ENCODE measurements around the gene KCNJ11. TPM values are rescaled to one million over a fixed set of nuclear protein-coding genes. Genes with fewer than 3 reads are reported as not detected.

Gene KCNJ11
- total RNA-seq, 4 donors from 2014 or later, result 103 to 182 (median 147) TPM

- Histone ChIP-seq H3K4me3 (peak overlapping the region; percentile 9 to 27 (median 22)), H3K4me1 (peaks cover 51 to 57% of the 10 kb centered on the region in 2 donors), H3K9me3 (no peaks in the 10 kb centered on the region), H3K36me3 (no peaks in the 10 kb centered on the region), H3K27me3 (no peaks in the 10 kb centered on the region), H3K27ac (peak overlapping the region; percentile 85 to 96 (median 92))
- peak; percentile 49 to 52 for TF ChIP-seq POLR2A (IDR thresholded peaks at IDR 0.05)
- peak in 4 of 5 experiments; percentile 30 to 52 (median 42) for TF ChIP-seq CTCF (IDR thresholded peaks at IDR 0.05 in 4 of 5, conservative IDR thresholded peaks at IDR 0.05 in 1 of 5)
- DNase-seq (peak; percentile 93 to 97), ATAC-seq (peak; percentile 73 to 77)
- intact Hi-C loops (cut with DNase I; ENCODE audit: low total_unique reads), result loop anchor here (1.0 to 5.0 kb wide), 3 partner anchors 16 to 437 kb away; no protein-coding TSS in a partner anchor
- in situ Hi-C loops (cut with MboI; ENCODE audit: low sequenced_read_pairs in 4 of 4), result loop anchor here in 1 of 4 donors (25.0 kb wide), 1 partner anchor 432 kb away; no protein-coding TSS in a partner anchor
Observed at GRCh38 chr11:17405232-17406005, 17.0 kb upstream of the KCNJ11 start.

- no peaks in the 10 kb centered on the region for H3K36me3 ChIP-seq
- peak overlapping the region; percentile 85 to 96 (median 92) for H3K27ac ChIP-seq
- peak; percentile 52 to 74 for DNase-seq
- no peak for ATAC-seq
- in situ Hi-C loops (cut with MboI; ENCODE audit: low sequenced_read_pairs in 4 of 4) (loop anchor here in 1 of 4 donors (25.0 kb wide), 1 partner anchor 433 kb away; no protein-coding TSS in a partner anchor), intact Hi-C loops (cut with DNase I; ENCODE audit: low total_unique reads) (no loop called here)
- H3K27me3 ChIP-seq, result no peaks in the 10 kb centered on the region
- H3K4me3 ChIP-seq, result no peak overlapping the region
- H3K4me1 ChIP-seq, result peaks cover 51 to 57% of the 10 kb centered on the region in 2 donors
- TF ChIP-seq CTCF (IDR thresholded peaks at IDR 0.05 in 4 of 5, conservative IDR thresholded peaks at IDR 0.05 in 1 of 5), result no peak
- TF ChIP-seq POLR2A (IDR thresholded peaks at IDR 0.05), result peak in 1 of 2 donors; percentile 28
- no peaks in the 10 kb centered on the region for H3K9me3 ChIP-seq
Observed at GRCh38 chr11:17403980-17404759, 15.7 kb upstream of the KCNJ11 start.

GRCh38 chr11:17402486-17402885 is 14.0 kb upstream of the KCNJ11 start:
- DNase-seq (no peak), ATAC-seq (no peak)
- in situ Hi-C loops (cut with MboI; ENCODE audit: low sequenced_read_pairs in 4 of 4) (loop anchor here in 1 of 4 donors (25.0 kb wide), 1 partner anchor 435 kb away; no protein-coding TSS in a partner anchor), intact Hi-C loops (cut with DNase I; ENCODE audit: low total_unique reads) (no loop called here)
- Histone ChIP-seq H3K36me3 (no peaks in the 10 kb centered on the region), H3K9me3 (no peaks in the 10 kb centered on the region), H3K4me1 (peaks cover 51 to 57% of the 10 kb centered on the region in 2 donors), H3K27ac (peak overlapping the region; percentile 85 to 96 (median 92)), H3K4me3 (no peak overlapping the region), H3K27me3 (no peaks in the 10 kb centered on the region)
- TF ChIP-seq CTCF (IDR thresholded peaks at IDR 0.05 in 4 of 5, conservative IDR thresholded peaks at IDR 0.05 in 1 of 5) (no peak), POLR2A (IDR thresholded peaks at IDR 0.05) (no peak)

GRCh38 chr11:17401841-17402240 is 13.4 kb upstream of the KCNJ11 start:
- in situ Hi-C loops (cut with MboI; ENCODE audit: low sequenced_read_pairs in 4 of 4), result loop anchor here in 1 of 4 donors (25.0 kb wide), 1 partner anchor 435 kb away; no protein-coding TSS in a partner anchor
- no peaks in the 10 kb centered on the region for H3K27me3 ChIP-seq
- H3K36me3 ChIP-seq, result no peaks in the 10 kb centered on the region
- peaks cover 47 to 55% of the 10 kb centered on the region in 2 donors for H3K4me1 ChIP-seq
- DNase-seq, result peak; percentile 54 to 71
- intact Hi-C loops (cut with DNase I; ENCODE audit: low total_unique reads), result no loop called here
- TF ChIP-seq CTCF (IDR thresholded peaks at IDR 0.05 in 4 of 5, conservative IDR thresholded peaks at IDR 0.05 in 1 of 5) (no peak), POLR2A (IDR thresholded peaks at IDR 0.05) (no peak)
- no peak overlapping the region for H3K4me3 ChIP-seq
- ATAC-seq, result peak; percentile 18 to 53
- H3K9me3 ChIP-seq, result no peaks in the 10 kb centered on the region
- peak overlapping the region; percentile 85 to 96 (median 92) for H3K27ac ChIP-seq
